GM12878 (cell line): ENCODE data around the gene SERBP1. TPM values are rescaled to one million over a fixed set of nuclear protein-coding genes. Genes with fewer than 3 reads are reported as not detected.

Experiments
- BCLAF1 ChIP-seq: fragments of 450-650 bp; IDR thresholded peaks from 2 replicates; pipeline ENCODE4 v1.6.1; 2017; ENCODE audit warnings: antibody characterized with exemption, mild to moderate bottlenecking, moderate library complexity
- ETV6 ChIP-seq, 2 experiments: fragments of 450-650 bp in 1 of 2; IDR thresholded peaks in 1 of 2; conservative IDR thresholded peaks in 1 of 2; 2 replicates each; pipeline ENCODE4 v1.6.1; 2014; ENCODE audit warnings: antibody characterized with exemption in 1 of 2, borderline replicate concordance in 1 of 2, low read depth in 1 of 2, mild to moderate bottlenecking in 1 of 2, moderate library complexity in 1 of 2
- POLR2A ChIP-seq: IDR thresholded peaks from 2 replicates; pipeline ENCODE4 v1.6.1; 2011; ENCODE audit warnings: low read depth, mild to moderate bottlenecking, low read length
- SUPT20H ChIP-seq: IDR thresholded peaks from 2 replicates; pipeline ENCODE4 v1.6.1; 2011; ENCODE audit warnings: low read depth, mild to moderate bottlenecking, low read length, moderate library complexity, borderline replicate concordance; ENCODE audit not compliant: control insufficient read depth
- polyA plus RNA-seq, 11 experiments: library from polyadenylated mRNA; depleted of rRNA in 4 of 11; unstranded in 6 of 11; stranded (reverse) in 5 of 11; fragments of >200 nt; fragmentation: Nextera tagmentation in 4 of 11; fragmentation: Illumina TruSeq in 1 of 11; extraction: Ambion mirVana in 4 of 11; extraction: Trizol in 1 of 11; gene quantifications; 1 replicate in 1 of 11; 2 replicates in 10 of 11; pipeline versions ENCODE4 v1.2.1 to v1.2.3, GENCODE V29; 2011 to 2016; ENCODE audit warnings: inconsistent platforms in 2 of 11, missing spikeins in 2 of 11, low read depth in 1 of 11
- total RNA-seq, 4 experiments: library from RNA; depleted of rRNA in 3 of 4; stranded (reverse); fragments of >200 nt in 3 of 4; fragmentation: Illumina TruSeq in 1 of 4; extraction: Trizol in 1 of 4; gene quantifications; 2 replicates each; pipeline versions ENCODE4 v1.2.1 to v1.2.3, GENCODE V29; 2013 to 2021
- TF ChIP-seq, protein P1 (sequence below): fragments of 450-650 bp; IDR thresholded peaks from 2 replicates; pipeline ENCODE4 v1.6.1; 2017; ENCODE audit warnings: mild to moderate bottlenecking, moderate library complexity

The SERBP1 gene
- total and polyA plus RNA-seq, 10 of the 15 experiments (the other 5 are each of a cell fraction or from before 2014, with no cell fraction given), result 76.7 to 509 (median 384) TPM

GRCh38 chr1:67429011-67429527 is 1.1 kb downstream of the SERBP1 start (continued):
- TF ChIP-seq SUPT20H, result no peak
- TF ChIP-seq POLR2A, result peak; percentile 34; the same call in 1 of the 2 replicates
- TF ChIP-seq ETV6 (conservative IDR thresholded peaks at IDR 0.05 in 1 of 2, IDR thresholded peaks at IDR 0.05 in 1 of 2; ENCODE audit: borderline replicate concordance in 1 of 2, low read depth in 1 of 2), result no peak
- TF ChIP-seq, protein P1, sequence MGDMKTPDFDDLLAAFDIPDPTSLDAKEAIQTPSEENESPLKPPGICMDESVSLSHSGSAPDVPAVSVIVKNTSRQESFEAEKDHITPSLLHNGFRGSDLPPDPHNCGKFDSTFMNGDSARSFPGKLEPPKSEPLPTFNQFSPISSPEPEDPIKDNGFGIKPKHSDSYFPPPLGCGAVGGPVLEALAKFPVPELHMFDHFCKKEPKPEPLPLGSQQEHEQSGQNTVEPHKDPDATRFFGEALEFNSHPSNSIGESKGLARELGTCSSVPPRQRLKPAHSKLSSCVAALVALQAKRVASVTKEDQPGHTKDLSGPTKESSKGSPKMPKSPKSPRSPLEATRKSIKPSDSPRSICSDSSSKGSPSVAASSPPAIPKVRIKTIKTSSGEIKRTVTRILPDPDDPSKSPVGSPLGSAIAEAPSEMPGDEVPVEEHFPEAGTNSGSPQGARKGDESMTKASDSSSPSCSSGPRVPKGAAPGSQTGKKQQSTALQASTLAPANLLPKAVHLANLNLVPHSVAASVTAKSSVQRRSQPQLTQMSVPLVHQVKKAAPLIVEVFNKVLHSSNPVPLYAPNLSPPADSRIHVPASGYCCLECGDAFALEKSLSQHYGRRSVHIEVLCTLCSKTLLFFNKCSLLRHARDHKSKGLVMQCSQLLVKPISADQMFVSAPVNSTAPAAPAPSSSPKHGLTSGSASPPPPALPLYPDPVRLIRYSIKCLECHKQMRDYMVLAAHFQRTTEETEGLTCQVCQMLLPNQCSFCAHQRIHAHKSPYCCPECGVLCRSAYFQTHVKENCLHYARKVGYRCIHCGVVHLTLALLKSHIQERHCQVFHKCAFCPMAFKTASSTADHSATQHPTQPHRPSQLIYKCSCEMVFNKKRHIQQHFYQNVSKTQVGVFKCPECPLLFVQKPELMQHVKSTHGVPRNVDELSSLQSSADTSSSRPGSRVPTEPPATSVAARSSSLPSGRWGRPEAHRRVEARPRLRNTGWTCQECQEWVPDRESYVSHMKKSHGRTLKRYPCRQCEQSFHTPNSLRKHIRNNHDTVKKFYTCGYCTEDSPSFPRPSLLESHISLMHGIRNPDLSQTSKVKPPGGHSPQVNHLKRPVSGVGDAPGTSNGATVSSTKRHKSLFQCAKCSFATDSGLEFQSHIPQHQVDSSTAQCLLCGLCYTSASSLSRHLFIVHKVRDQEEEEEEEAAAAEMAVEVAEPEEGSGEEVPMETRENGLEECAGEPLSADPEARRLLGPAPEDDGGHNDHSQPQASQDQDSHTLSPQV, result no peak
- TF ChIP-seq BCLAF1, result no peak
